WTC11 (cell line): ENCODE data around the gene DHCR7. TPM values are rescaled to one million over a fixed set of nuclear protein-coding genes. Genes with fewer than 3 reads are reported as not detected.

Experiments
- ATAC-seq: fragments of 200-7000 bp; cut with Tn5 transposase; 2 replicates; pipeline ENCODE4 v1.10.0; 2021; ENCODE audit warnings: mild to moderate bottlenecking, moderate library complexity
- CTCF ChIA-PET: fragments of 300-600 bp; sonication (Branson Sonifier 250); formaldehyde crosslinking; loops from one replicate; lab custom pipeline; 2021; ENCODE audit warnings: antibody characterized with exemption; lab: Charles Lee
- POLR2A ChIA-PET: fragments of 350-600 bp; sonication (Branson Sonifier 250); formaldehyde crosslinking; loops from one replicate; lab custom pipeline; 2021; ENCODE audit warnings: antibody characterized with exemption; lab: Charles Lee
- DNase-seq: peaks from one replicate; pipeline ENCODE4 v3.0.0; 2021; ENCODE audit warnings: low spot score
- H3K27ac Mint-ChIP-seq: 2 replicates; pipeline ENCODE4 v1.8.0; 2021; ENCODE audit warnings: mixed read lengths
- H3K27me3 Mint-ChIP-seq: 2 replicates; pipeline ENCODE4 v1.8.0; 2021; ENCODE audit warnings: low read depth, mild to moderate bottlenecking, moderate library complexity, mixed read lengths
- H3K36me3 Mint-ChIP-seq: 2 replicates; pipeline ENCODE4 v1.8.0; 2021; ENCODE audit warnings: mixed read lengths
- H3K4me1 Mint-ChIP-seq: 2 replicates; pipeline ENCODE4 v1.8.0; 2022; ENCODE audit warnings: mixed read lengths
- H3K4me3 Mint-ChIP-seq: 2 replicates; pipeline ENCODE4 v1.8.0; 2021; ENCODE audit warnings: mild to moderate bottlenecking, moderate library complexity, mixed read lengths
- H3K9me3 Mint-ChIP-seq: 2 replicates; pipeline ENCODE4 v1.8.0; 2021; ENCODE audit warnings: mixed read lengths
- ATF1 ChIP-seq: sonication (generic); formaldehyde crosslinking; IDR thresholded peaks from 2 replicates; pipeline ENCODE4 v1.8.1; 2023; ENCODE audit warnings: mild to moderate bottlenecking, moderate library complexity, missing genetic modification reagents
- FOXP1 ChIP-seq: sonication (generic); formaldehyde crosslinking; IDR thresholded peaks from 2 replicates; pipeline ENCODE4 v1.8.0; 2022; ENCODE audit warnings: missing genetic modification reagents, mild to moderate bottlenecking, moderate library complexity, borderline replicate concordance
- HMGXB4 ChIP-seq: sonication (generic); formaldehyde crosslinking; IDR thresholded peaks from 2 replicates; pipeline ENCODE4 v1.8.1; 2023; ENCODE audit warnings: mild to moderate bottlenecking, moderate library complexity, missing genetic modification reagents
- NR1H2 ChIP-seq: sonication (generic); formaldehyde crosslinking; IDR thresholded peaks from 2 replicates; pipeline ENCODE4 v1.9.0; 2021; ENCODE audit warnings: mild to moderate bottlenecking, moderate library complexity, missing genetic modification reagents
- NR3C1 ChIP-seq: sonication (generic); formaldehyde crosslinking; conservative IDR thresholded peaks from 2 replicates; pipeline ENCODE4 v1.8.1; 2023; ENCODE audit warnings: low read depth, mild to moderate bottlenecking, missing genetic modification reagents
- OVOL2 ChIP-seq: fragments of 250-450 bp; sonication (Bioruptor Pico); IDR thresholded peaks from 2 replicates; pipeline ENCODE4 v1.9.0; 2021; ENCODE audit warnings: mild to moderate bottlenecking, borderline replicate concordance
- SOX15 ChIP-seq: fragments of 250-450 bp; sonication (Bioruptor Pico); IDR thresholded peaks from 2 replicates; pipeline ENCODE4 v1.9.0; 2021; ENCODE audit warnings: mild to moderate bottlenecking
- ZNF138 ChIP-seq: sonication (generic); formaldehyde crosslinking; conservative IDR thresholded peaks from 2 replicates; pipeline ENCODE4 v1.8.1; 2022; ENCODE audit warnings: mild to moderate bottlenecking, moderate library complexity, missing genetic modification reagents
- ZNF532 ChIP-seq: fragments of 250-450 bp; sonication (Bioruptor Pico); IDR thresholded peaks from 2 replicates; pipeline ENCODE4 v1.9.0; 2021; ENCODE audit warnings: mild to moderate bottlenecking, borderline replicate concordance
- total RNA-seq: library from RNA; stranded (reverse); gene quantifications from 3 replicates; pipeline ENCODE4 v1.2.3, GENCODE V29; 2021
- TF ChIP-seq, protein P1 (sequence below): sonication (generic); formaldehyde crosslinking; IDR thresholded peaks from 2 replicates; pipeline ENCODE4 v1.8.0; 2022; ENCODE audit warnings: mild to moderate bottlenecking, missing genetic modification reagents
- TF ChIP-seq, protein P2 (sequence below): sonication (generic); formaldehyde crosslinking; IDR thresholded peaks from 2 replicates; pipeline ENCODE4 v1.8.1; 2023; ENCODE audit warnings: mild to moderate bottlenecking, missing genetic modification reagents
- TF ChIP-seq, protein P3 (sequence below): fragments of 250-450 bp; sonication (Bioruptor Pico); conservative IDR thresholded peaks from 2 replicates; pipeline ENCODE4 v1.9.0; 2021; ENCODE audit warnings: mild to moderate bottlenecking
- TF ChIP-seq, protein P4 (sequence below): sonication (generic); formaldehyde crosslinking; IDR thresholded peaks from 2 replicates; pipeline ENCODE4 v1.8.0; 2023; ENCODE audit warnings: missing genetic modification reagents, mild to moderate bottlenecking, borderline replicate concordance
- TF ChIP-seq, protein P5 (sequence below): sonication (generic); formaldehyde crosslinking; IDR thresholded peaks from 2 replicates; pipeline ENCODE4 v1.8.1; 2022; ENCODE audit warnings: low read depth, missing genetic modification reagents, borderline replicate concordance

DHCR7 gene
- total RNA-seq, 1 experiment from 2014 or later, result 104 TPM

DNA sequence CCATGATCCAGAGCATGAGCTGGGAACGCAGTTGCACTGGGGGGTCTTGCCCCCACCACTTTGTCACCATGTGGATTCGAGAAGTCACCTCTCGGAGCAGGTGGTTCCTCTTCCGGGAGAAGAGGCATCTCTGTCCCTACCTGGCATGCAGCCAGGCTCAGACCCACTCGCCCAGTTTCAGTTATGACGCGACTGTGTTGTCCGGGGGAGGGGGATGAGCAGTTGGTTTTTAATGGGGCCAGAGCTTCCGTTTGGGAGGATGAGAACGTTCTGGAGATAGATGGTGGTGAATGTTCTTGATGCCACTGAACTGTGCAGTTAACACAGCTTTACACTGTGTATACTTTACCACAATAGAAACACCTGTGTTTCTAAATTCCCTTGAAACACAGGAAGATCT, 41.5 kb downstream of the DHCR7 start:
- ChIA-PET POLR2A (no interaction called here), CTCF (interaction anchor here (0.6 kb wide), 1 partner anchor 19 kb away, joined by 3 read pairs; no protein-coding TSS in a partner anchor)
- ATAC-seq (no peak), DNase-seq (no peak)
- Mint-ChIP-seq H3K4me3 (no peak overlapping the region), H3K27ac (no peak overlapping the region), H3K9me3 (peaks cover 26% of the 10 kb centered on the region), H3K36me3 (peaks cover 4% of the 10 kb centered on the region), H3K4me1 (no peaks in the 10 kb centered on the region), H3K27me3 (peaks cover 21% of the 10 kb centered on the region)
- TF ChIP-seq, protein P1, sequence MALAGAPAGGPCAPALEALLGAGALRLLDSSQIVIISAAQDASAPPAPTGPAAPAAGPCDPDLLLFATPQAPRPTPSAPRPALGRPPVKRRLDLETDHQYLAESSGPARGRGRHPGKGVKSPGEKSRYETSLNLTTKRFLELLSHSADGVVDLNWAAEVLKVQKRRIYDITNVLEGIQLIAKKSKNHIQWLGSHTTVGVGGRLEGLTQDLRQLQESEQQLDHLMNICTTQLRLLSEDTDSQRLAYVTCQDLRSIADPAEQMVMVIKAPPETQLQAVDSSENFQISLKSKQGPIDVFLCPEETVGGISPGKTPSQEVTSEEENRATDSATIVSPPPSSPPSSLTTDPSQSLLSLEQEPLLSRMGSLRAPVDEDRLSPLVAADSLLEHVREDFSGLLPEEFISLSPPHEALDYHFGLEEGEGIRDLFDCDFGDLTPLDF, result no peak
- TF ChIP-seq ZNF138 (CRISPR knock-in tag), result no peak
- TF ChIP-seq FOXP1 (CRISPR knock-in tag), result no peak
- no peak for TF ChIP-seq OVOL2
- TF ChIP-seq, protein P2, sequence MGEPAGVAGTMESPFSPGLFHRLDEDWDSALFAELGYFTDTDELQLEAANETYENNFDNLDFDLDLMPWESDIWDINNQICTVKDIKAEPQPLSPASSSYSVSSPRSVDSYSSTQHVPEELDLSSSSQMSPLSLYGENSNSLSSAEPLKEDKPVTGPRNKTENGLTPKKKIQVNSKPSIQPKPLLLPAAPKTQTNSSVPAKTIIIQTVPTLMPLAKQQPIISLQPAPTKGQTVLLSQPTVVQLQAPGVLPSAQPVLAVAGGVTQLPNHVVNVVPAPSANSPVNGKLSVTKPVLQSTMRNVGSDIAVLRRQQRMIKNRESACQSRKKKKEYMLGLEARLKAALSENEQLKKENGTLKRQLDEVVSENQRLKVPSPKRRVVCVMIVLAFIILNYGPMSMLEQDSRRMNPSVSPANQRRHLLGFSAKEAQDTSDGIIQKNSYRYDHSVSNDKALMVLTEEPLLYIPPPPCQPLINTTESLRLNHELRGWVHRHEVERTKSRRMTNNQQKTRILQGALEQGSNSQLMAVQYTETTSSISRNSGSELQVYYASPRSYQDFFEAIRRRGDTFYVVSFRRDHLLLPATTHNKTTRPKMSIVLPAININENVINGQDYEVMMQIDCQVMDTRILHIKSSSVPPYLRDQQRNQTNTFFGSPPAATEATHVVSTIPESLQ (CRISPR knock-in tag), result no peak
- TF ChIP-seq, protein P3, sequence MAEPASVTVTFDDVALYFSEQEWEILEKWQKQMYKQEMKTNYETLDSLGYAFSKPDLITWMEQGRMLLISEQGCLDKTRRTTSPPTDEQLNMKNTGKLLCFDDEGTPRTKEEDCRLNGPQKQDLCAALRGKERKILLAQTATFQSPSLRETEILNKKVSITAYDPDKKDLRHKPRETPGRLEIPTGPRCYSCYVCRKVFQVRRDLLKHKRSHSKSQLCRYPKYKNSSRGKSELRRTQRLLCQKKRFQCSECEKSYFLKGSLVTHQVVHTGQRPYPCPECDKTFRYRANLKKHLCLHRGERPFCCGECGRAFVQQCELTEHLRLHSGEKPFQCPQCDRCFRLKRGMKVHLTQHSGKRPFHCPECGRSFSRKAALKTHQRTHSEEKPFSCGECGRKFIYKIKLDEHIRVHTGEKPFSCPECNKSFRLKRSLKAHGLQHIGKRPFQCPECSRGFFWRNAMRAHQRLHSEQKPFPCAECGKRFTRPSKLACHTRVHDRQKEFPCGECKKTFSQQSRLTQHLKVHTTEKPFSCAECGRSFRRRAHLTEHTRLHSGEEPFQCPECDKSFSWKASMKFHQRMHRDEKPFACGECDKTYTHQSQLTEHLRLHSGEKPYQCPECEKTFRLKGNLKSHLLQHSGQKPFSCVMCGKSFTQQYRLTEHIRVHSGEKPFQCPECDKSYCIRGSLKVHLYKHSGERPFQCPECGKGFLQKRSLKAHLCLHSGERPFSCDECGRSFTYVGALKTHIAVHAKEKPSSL (CRISPR knock-in tag), result no peak
- no peak for TF ChIP-seq ATF1
- TF ChIP-seq HMGXB4 (CRISPR knock-in tag), result no peak
- TF ChIP-seq ZNF532 (CRISPR knock-in tag), result no peak
- no peak for TF ChIP-seq SOX15 (CRISPR knock-in tag)
- TF ChIP-seq, protein P4, sequence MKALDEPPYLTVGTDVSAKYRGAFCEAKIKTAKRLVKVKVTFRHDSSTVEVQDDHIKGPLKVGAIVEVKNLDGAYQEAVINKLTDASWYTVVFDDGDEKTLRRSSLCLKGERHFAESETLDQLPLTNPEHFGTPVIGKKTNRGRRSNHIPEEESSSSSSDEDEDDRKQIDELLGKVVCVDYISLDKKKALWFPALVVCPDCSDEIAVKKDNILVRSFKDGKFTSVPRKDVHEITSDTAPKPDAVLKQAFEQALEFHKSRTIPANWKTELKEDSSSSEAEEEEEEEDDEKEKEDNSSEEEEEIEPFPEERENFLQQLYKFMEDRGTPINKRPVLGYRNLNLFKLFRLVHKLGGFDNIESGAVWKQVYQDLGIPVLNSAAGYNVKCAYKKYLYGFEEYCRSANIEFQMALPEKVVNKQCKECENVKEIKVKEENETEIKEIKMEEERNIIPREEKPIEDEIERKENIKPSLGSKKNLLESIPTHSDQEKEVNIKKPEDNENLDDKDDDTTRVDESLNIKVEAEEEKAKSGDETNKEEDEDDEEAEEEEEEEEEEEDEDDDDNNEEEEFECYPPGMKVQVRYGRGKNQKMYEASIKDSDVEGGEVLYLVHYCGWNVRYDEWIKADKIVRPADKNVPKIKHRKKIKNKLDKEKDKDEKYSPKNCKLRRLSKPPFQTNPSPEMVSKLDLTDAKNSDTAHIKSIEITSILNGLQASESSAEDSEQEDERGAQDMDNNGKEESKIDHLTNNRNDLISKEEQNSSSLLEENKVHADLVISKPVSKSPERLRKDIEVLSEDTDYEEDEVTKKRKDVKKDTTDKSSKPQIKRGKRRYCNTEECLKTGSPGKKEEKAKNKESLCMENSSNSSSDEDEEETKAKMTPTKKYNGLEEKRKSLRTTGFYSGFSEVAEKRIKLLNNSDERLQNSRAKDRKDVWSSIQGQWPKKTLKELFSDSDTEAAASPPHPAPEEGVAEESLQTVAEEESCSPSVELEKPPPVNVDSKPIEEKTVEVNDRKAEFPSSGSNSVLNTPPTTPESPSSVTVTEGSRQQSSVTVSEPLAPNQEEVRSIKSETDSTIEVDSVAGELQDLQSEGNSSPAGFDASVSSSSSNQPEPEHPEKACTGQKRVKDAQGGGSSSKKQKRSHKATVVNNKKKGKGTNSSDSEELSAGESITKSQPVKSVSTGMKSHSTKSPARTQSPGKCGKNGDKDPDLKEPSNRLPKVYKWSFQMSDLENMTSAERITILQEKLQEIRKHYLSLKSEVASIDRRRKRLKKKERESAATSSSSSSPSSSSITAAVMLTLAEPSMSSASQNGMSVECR (CRISPR knock-in tag), result no peak
- TF ChIP-seq NR1H2, result no peak
- TF ChIP-seq, protein P5, sequence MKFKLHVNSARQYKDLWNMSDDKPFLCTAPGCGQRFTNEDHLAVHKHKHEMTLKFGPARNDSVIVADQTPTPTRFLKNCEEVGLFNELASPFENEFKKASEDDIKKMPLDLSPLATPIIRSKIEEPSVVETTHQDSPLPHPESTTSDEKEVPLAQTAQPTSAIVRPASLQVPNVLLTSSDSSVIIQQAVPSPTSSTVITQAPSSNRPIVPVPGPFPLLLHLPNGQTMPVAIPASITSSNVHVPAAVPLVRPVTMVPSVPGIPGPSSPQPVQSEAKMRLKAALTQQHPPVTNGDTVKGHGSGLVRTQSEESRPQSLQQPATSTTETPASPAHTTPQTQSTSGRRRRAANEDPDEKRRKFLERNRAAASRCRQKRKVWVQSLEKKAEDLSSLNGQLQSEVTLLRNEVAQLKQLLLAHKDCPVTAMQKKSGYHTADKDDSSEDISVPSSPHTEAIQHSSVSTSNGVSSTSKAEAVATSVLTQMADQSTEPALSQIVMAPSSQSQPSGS (CRISPR knock-in tag), result no peak
- TF ChIP-seq NR3C1 (CRISPR knock-in tag), result no peak
